GM12878 (cell line): Measurements from ENCODE around the gene ACOT7. TPM values are rescaled to one million over a fixed set of nuclear protein-coding genes. Genes with fewer than 3 reads are reported as not detected.
"Not testable (repeated sequence)": the region's sequence is repeated elsewhere in the genome, so short reads cannot be mapped to it uniquely, and the experiment has no call there.

ENCODE experiments used
- ATAC-seq: fragments of 200-7000 bp; cut with Tn5 transposase; 3 replicates; pipeline ENCODE4 v1.9.1; 2020; ENCODE audit warnings: mild to moderate bottlenecking, moderate library complexity
- BruUV-seq: library from RNA; stranded (reverse); fragments of 400-500 nt; replicated peaks from 2 replicates; lab custom pipeline; 2021; lab: Mats Ljungman, UMichigan
- CTCF ChIA-PET: fragments of 300-600 bp; sonication (Branson Sonifier 250); formaldehyde crosslinking; extraction: SDS; loops from one replicate; lab custom pipeline; 2021; ENCODE audit warnings: inconsistent platforms; lab: Yijun Ruan, JAX
- POLR2A ChIA-PET: fragments of 350-600 bp; formaldehyde crosslinking; extraction: SDS; loops from one replicate; lab custom pipeline; 2021; ENCODE audit warnings: inconsistent platforms; lab: Charles Lee
- RAD21 ChIA-PET: fragments of 300-600 bp; sonication (Branson Sonifier 250); formaldehyde crosslinking; loops from one replicate; lab custom pipeline; 2023; ENCODE audit warnings: antibody characterized with exemption; ENCODE audit not compliant: unreplicated experiment; lab: Charles Lee
- SMC1A ChIA-PET: fragments of 300-600 bp; sonication (Branson Sonifier 250); formaldehyde crosslinking; loops from one replicate; lab custom pipeline; 2023; ENCODE audit not compliant: unreplicated experiment, uncharacterized antibody; lab: Charles Lee
- DNase-seq: peaks from one replicate; pipeline ENCODE4 v3.0.0-alpha.2; 2011; ENCODE audit warnings: low read depth, low spot score
- FAIRE-seq: peaks from 3 replicates; lab custom pipeline; 2011; peaks lifted over from hg19 to GRCh38; lab: Jason Lieb, UNC
- H2AFZ ChIP-seq: 2 replicates; pipeline ENCODE4 v1.6.0; 2011; ENCODE audit warnings: low read depth, low read length, control low read depth; ENCODE audit not compliant: control insufficient read depth
- H3K27ac ChIP-seq: 2 replicates; pipeline ENCODE4 v1.5.1; 2011; ENCODE audit warnings: control low read depth; ENCODE audit not compliant: control insufficient read depth, insufficient read depth
- H3K27me3 ChIP-seq, 2 experiments: replicated peaks in 1 of 2; 2 replicates each; pipeline versions ENCODE4 v1.6.0 to v1.6.1; 2011; ENCODE audit warnings: low read length in 1 of 2; ENCODE audit not compliant: control insufficient read depth in 2 of 2, insufficient read depth in 2 of 2
- H3K36me3 ChIP-seq, 2 experiments: 2 replicates each; pipeline ENCODE4 v1.5.1; 2011; ENCODE audit warnings: low read length in 1 of 2; ENCODE audit not compliant: control insufficient read depth in 2 of 2, insufficient read depth in 2 of 2
- H3K4me1 ChIP-seq: 2 replicates; pipeline ENCODE4 v1.6.1; 2011; ENCODE audit warnings: mild to moderate bottlenecking, low read length, moderate library complexity, mixed read lengths; ENCODE audit not compliant: control insufficient read depth, insufficient read depth
- H3K4me2 ChIP-seq: 2 replicates; pipeline ENCODE4 v1.6.0; 2011; ENCODE audit warnings: control low read depth; ENCODE audit not compliant: control insufficient read depth, insufficient read depth
- H3K4me3 ChIP-seq: fragments of 200-600 bp; sonication (generic); 2 replicates; pipeline ENCODE4 v1.5.1; 2016
- H3K79me2 ChIP-seq: 2 replicates; pipeline ENCODE4 v1.6.0; 2011; ENCODE audit warnings: low read length; ENCODE audit not compliant: control insufficient read depth, insufficient read depth
- H3K9ac ChIP-seq: 2 replicates; pipeline ENCODE4 v1.8.0; 2011; ENCODE audit warnings: low read length, control low read depth, mixed read lengths; ENCODE audit not compliant: control insufficient read depth, insufficient read depth
- H3K9me3 ChIP-seq: replicated peaks from 3 replicates; pipeline ENCODE4 v1.5.1; 2011; ENCODE audit warnings: mild to moderate bottlenecking, low read length; ENCODE audit not compliant: control insufficient read depth, insufficient read depth
- H4K20me1 ChIP-seq: 2 replicates; pipeline ENCODE4 v1.6.0; 2011; ENCODE audit not compliant: control insufficient read depth, insufficient read depth
- BMI1 ChIP-seq: fragments of 450-650 bp; IDR thresholded peaks from 2 replicates; pipeline ENCODE4 v1.6.1; 2016; ENCODE audit warnings: mild to moderate bottlenecking, moderate library complexity, borderline replicate concordance
- CREB1 ChIP-seq: IDR thresholded peaks from 2 replicates; pipeline ENCODE4 v1.6.1; 2012; ENCODE audit warnings: low read depth, mild to moderate bottlenecking, inconsistent platforms
- MYC ChIP-seq: IDR thresholded peaks from 2 replicates; pipeline ENCODE4 v1.6.1; 2011; ENCODE audit warnings: mild to moderate bottlenecking, low read length, moderate library complexity, inconsistent platforms; ENCODE audit not compliant: insufficient read depth, insufficient replicate concordance, insufficient read length, severe bottlenecking
- RB1 ChIP-seq: fragments of 450-650 bp; formaldehyde crosslinking; IDR thresholded peaks from 2 replicates; pipeline ENCODE4 v1.6.1; 2017; ENCODE audit warnings: mild to moderate bottlenecking, borderline replicate concordance
- SUZ12 ChIP-seq: fragments of 200-600 bp; sonication (generic); IDR thresholded peaks from one replicate; pipeline ENCODE4 v1.6.1; 2018; ENCODE audit warnings: antibody characterized with exemption, mild to moderate bottlenecking; ENCODE audit not compliant: unreplicated experiment
- ZNF207 ChIP-seq: fragments of 450-650 bp; IDR thresholded peaks from 2 replicates; pipeline ENCODE4 v1.6.1; 2014; ENCODE audit warnings: antibody characterized with exemption, mild to moderate bottlenecking, borderline replicate concordance
- ZZZ3 ChIP-seq: IDR thresholded peaks from 2 replicates; pipeline ENCODE4 v1.6.1; 2011; ENCODE audit warnings: low read depth; ENCODE audit not compliant: control insufficient read depth, insufficient read length
- WGBS: methylation state at CpG from one replicate; pipeline ENCODE4 v1.1.6; 2016; ENCODE audit warnings: low lambda C conversion rate; ENCODE audit not compliant: insufficient replicate concordance, insufficient coverage; ENCODE audit errors: missing lambda C conversion rate; 5-methylcytosine and 5-hydroxymethylcytosine counted together
- in situ Hi-C: fragments of 300-500 bp; cut with MboI; formaldehyde crosslinking; loops from 9 replicates; pipeline ENCODE4 v1.14.3; 2018; ENCODE audit warnings: mixed read lengths
- intact Hi-C: fragments of 100-400 bp; cut with micrococcal nuclease; formaldehyde crosslinking; loops from one replicate; pipeline ENCODE4 v1.14.2; 2022; ENCODE audit not compliant: unreplicated experiment
- polyA plus RNA-seq, 11 experiments: library from polyadenylated mRNA; depleted of rRNA in 4 of 11; unstranded in 6 of 11; stranded (reverse) in 5 of 11; fragments of >200 nt; fragmentation: Nextera tagmentation in 4 of 11; fragmentation: Illumina TruSeq in 1 of 11; extraction: Ambion mirVana in 4 of 11; extraction: Trizol in 1 of 11; gene quantifications; 1 replicate in 1 of 11; 2 replicates in 10 of 11; pipeline versions ENCODE4 v1.2.1 to v1.2.3, GENCODE V29; 2011 to 2016; ENCODE audit warnings: inconsistent platforms in 2 of 11, missing spikeins in 2 of 11, low read depth in 1 of 11
- total RNA-seq, 4 experiments: library from RNA; depleted of rRNA in 3 of 4; stranded (reverse); fragments of >200 nt in 3 of 4; fragmentation: Illumina TruSeq in 1 of 4; extraction: Trizol in 1 of 4; gene quantifications; 2 replicates each; pipeline versions ENCODE4 v1.2.1 to v1.2.3, GENCODE V29; 2013 to 2021
- TF ChIP-seq, protein P1 (sequence below): IDR thresholded peaks from 2 replicates; pipeline ENCODE4 v1.6.1; 2012; ENCODE audit warnings: low read length, inconsistent platforms

The ACOT7 gene
- total and polyA plus RNA-seq, 10 of the 15 experiments (the other 5 are each of a cell fraction or from before 2014, with no cell fraction given) = 8.9 to 206 (median 61.2) TPM

GRCh38 chr1:6435129-6435528 lies 41.6 kb upstream of the ACOT7 start (continued):
- TF ChIP-seq, protein P1, sequence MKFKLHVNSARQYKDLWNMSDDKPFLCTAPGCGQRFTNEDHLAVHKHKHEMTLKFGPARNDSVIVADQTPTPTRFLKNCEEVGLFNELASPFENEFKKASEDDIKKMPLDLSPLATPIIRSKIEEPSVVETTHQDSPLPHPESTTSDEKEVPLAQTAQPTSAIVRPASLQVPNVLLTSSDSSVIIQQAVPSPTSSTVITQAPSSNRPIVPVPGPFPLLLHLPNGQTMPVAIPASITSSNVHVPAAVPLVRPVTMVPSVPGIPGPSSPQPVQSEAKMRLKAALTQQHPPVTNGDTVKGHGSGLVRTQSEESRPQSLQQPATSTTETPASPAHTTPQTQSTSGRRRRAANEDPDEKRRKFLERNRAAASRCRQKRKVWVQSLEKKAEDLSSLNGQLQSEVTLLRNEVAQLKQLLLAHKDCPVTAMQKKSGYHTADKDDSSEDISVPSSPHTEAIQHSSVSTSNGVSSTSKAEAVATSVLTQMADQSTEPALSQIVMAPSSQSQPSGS = no peak
- TF ChIP-seq ZZZ3 (no peak), SUZ12 (no peak), ZNF207 (no peak)
- TF ChIP-seq, all 136 proteins: peak for 0

DNA sequence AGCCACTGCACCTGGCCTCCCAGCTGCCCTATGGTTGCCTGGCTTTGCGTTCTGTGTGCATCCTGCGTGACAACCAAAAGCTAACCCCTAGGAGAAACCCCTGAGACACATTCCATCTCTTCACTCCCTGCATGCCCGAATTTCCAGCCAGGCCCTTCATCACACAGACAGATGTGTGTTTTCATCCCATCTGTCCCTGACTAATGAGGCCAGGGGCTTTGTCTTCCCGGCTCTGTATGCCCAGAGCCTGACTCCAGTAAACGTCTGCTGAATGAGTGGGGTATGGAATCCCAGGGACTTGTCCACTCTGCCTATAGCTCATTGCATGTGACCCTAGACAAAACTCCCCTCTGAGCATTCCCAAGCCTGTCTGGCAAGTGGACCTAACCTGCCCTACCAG lies 40.6 kb upstream of the ACOT7 start:
- Histone ChIP-seq H3K4me3 (no peak overlapping the region), H4K20me1 (peaks cover 4% of the 10 kb centered on the region), H3K27ac (no peak overlapping the region), H3K9ac (no peak overlapping the region), H3K36me3 (no peaks in the 10 kb centered on the region), H3K4me2 (no peak overlapping the region), H3K4me1 (no peaks in the 10 kb centered on the region), H3K9me3 (no peaks in the 10 kb centered on the region), H2AFZ (no peak overlapping the region), H3K27me3 (no peaks in the 10 kb centered on the region; a peak in 1 of 4 replicates), H3K79me2 (no peaks in the 10 kb centered on the region)
- 42% methylated on average over 5 of the region's 5 CpGs for WGBS
- FAIRE-seq = no peak
- no TSS peak for BruUV-seq
- ChIA-PET CTCF (interaction anchor here (0.5 to 2.2 kb wide), 4 partner anchors 11 to 442 kb away, joined by 3 to 8 read pairs (median 4); partner anchors contain the start of gene NPHP4), POLR2A (no interaction called here), SMC1A (no interaction called here), RAD21 (no interaction called here)
- TF ChIP-seq CREB1 (no peak), RB1 (no peak), BMI1 (no peak), MYC (no peak)
- no peak for ATAC-seq
- intact Hi-C loops (no loop called here), in situ Hi-C loops (no loop called here)
- no peak for DNase-seq

DNA sequence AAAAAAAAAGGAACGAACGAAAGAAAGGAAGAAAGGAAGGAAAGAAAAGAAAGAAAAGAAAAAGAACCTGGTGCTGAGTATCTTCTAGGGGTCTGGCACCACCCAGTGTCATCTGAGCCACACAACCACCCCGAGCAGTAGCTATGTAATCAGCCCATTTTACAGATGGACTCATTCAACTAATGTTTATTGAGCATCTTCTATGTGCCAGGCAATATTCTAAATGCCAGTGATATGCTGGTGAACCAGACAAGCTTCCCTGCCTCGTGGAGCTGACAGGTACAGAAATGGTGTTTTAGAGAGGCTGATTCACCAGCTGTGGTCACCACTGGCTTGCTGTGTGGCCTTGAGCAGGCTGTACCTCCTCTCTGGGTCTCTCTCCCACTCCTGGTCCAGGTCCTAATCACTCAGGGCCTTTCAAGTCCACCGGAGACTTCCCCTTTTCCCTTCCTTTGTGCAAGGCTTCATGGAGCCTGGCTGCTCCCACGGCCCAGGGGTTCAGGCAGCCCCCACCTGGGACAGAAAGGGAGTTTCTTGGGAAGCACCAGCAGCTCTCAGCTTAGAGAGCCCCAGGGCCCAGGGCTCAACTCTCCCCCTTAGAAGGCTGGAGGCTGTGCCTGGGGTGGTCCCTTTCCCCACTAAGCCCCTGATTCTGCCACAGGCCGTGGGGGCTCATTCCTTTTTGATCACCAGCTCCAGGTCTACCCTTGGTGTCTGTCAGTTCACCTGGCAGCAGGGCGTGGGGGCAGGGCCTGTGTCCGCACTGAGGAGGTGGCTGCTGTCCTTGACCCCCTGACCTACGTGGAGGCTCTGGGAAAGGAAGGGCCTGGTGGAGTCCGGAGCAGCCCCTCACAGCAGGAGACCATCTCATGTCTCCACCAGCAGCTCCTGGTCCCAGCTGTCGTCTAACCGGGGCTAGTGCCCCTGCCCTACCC lies 38.3 kb upstream of the ACOT7 start:
- FAIRE-seq, H3K79me2 ChIP-seq, H3K4me1 ChIP-seq, BruUV-seq, ATAC-seq, H3K9ac ChIP-seq, H3K9me3 ChIP-seq, H2AFZ ChIP-seq, H3K27me3 ChIP-seq, intact Hi-C loops, H4K20me1 ChIP-seq, H3K4me3 ChIP-seq, H3K4me2 ChIP-seq, H3K27ac ChIP-seq, in situ Hi-C loops, RAD21 ChIA-PET, H3K36me3 ChIP-seq, DNase-seq: not testable (repeated sequence)
- POLR2A ChIA-PET = interaction anchor here (0.6 to 0.7 kb wide), 2 partner anchors 41 to 225 kb away, joined by 4 read pairs; no protein-coding TSS in a partner anchor
- WGBS = 21% methylated on average over 12 of the region's 13 CpGs
- CTCF ChIA-PET = interaction anchor here (1.1 to 2.2 kb wide), 2 partner anchors 9 to 84 kb away, joined by 6 to 8 read pairs; no protein-coding TSS in a partner anchor
- SMC1A ChIA-PET = interaction anchor here (0.8 kb wide), 1 partner anchor 74 kb away, joined by 3 read pairs; no protein-coding TSS in a partner anchor
